A549 (cell line): Measurements from ENCODE around the gene CYSLTR2.

Experiments
- CTCF ChIP-seq: fragments of >200 bp; sonication (Bioruptor Twin); formaldehyde crosslinking; IDR thresholded peaks from 3 replicates; pipeline ENCODE4 v1.5.1; 2016
- EP300 ChIP-seq, 2 experiments: fragments of >200 bp; sonication (Bioruptor Twin); formaldehyde crosslinking; IDR thresholded peaks; 2 replicates in 1 of 2; 3 replicates in 1 of 2; pipeline ENCODE4 v1.6.1; 2016 to 2017
- HMGXB4 ChIP-seq: fragments of 250-450 bp; sonication (Bioruptor Pico); IDR thresholded peaks from 2 replicates; pipeline ENCODE4 v1.5.0; 2021; ENCODE audit warnings: mild to moderate bottlenecking, moderate library complexity, borderline replicate concordance
- MAZ ChIP-seq: fragments of 150-350 bp; IDR thresholded peaks from 2 replicates; pipeline ENCODE4 v1.6.1; 2014; ENCODE audit warnings: antibody characterized with exemption, low read depth, low read length, borderline replicate concordance
- POLR2A ChIP-seq: IDR thresholded peaks from 2 replicates; pipeline ENCODE4 v1.6.1; 2012; ENCODE audit warnings: mild to moderate bottlenecking, low read length
- POLR2AphosphoS2 ChIP-seq: conservative IDR thresholded peaks from 2 replicates; pipeline ENCODE4 v1.6.1; 2012; ENCODE audit warnings: low read length, improper control_type of control experiment, inconsistent platforms
- REST ChIP-seq: fragments of 200-600 bp; sonication (generic); IDR thresholded peaks from 2 replicates; pipeline ENCODE4 v1.6.1; 2016; ENCODE audit warnings: antibody characterized with exemption, mild to moderate bottlenecking, moderate library complexity

DNA sequence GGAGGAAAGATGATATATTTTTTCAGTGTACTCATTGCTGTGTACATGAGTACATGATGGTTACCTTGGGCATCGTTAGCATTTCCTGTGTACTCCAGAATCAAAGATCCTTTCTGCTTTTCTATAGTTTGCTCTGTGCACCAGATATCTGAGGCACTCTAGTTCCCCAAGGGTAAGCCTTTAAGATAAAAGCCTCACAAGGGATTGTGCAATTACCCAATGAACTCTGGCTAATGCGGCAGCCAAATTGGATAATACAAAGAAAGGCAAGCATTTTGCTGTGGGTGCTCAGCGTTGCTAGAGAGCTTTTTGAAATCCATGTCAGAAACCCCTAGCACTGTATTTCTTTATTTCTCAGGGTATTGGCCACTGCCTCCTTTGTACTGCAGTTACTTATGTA lies 2.9 kb downstream of the CYSLTR2 start:
- no peak for TF ChIP-seq REST
- no peak for TF ChIP-seq CTCF
- TF ChIP-seq EP300 (IDR thresholded peaks at IDR 0.05): no peak
- TF ChIP-seq MAZ: no peak
- no peak for TF ChIP-seq HMGXB4 (CRISPR knock-in tag)
- no peak for TF ChIP-seq POLR2A
- no peak for TF ChIP-seq POLR2AphosphoS2
